DND-41 (cell line): ENCODE measurements around the gene COBL.

ENCODE experiments used
- ATAC-seq: fragments of 200-7000 bp; cut with Tn5 transposase; 3 replicates; pipeline ENCODE4 v1.9.1; 2021; ENCODE audit warnings: low read depth; ENCODE audit not compliant: insufficient read depth
- DNase-seq: peaks from one replicate; pipeline ENCODE4 v3.0.0-alpha.2; 2020
- H2AFZ ChIP-seq: 2 replicates; pipeline ENCODE4 v1.6.0; 2012; ENCODE audit warnings: low read depth, low read length
- H3K27ac ChIP-seq: 2 replicates; pipeline ENCODE4 v1.5.1; 2012; ENCODE audit warnings: low read length, inconsistent platforms
- H3K27me3 ChIP-seq: fragments of 200-600 bp; sonication (generic); 2 replicates; pipeline ENCODE4 v1.6.0; 2012; ENCODE audit warnings: low read length, mild to moderate bottlenecking, inconsistent platforms; ENCODE audit not compliant: insufficient read depth, poor library complexity
- H3K36me3 ChIP-seq: 2 replicates; pipeline ENCODE4 v1.5.1; 2012; ENCODE audit warnings: low read length, inconsistent platforms; ENCODE audit not compliant: insufficient read depth
- H3K4me1 ChIP-seq: 2 replicates; pipeline ENCODE4 v1.5.1; 2012; ENCODE audit warnings: mild to moderate bottlenecking, low read length; ENCODE audit not compliant: insufficient read depth
- H3K4me2 ChIP-seq: 2 replicates; pipeline ENCODE4 v1.6.0; 2012; ENCODE audit warnings: mild to moderate bottlenecking, moderate library complexity, low read length, inconsistent platforms; ENCODE audit not compliant: insufficient read depth
- H3K4me3 ChIP-seq, 2 experiments: fragments of 200-600 bp in 1 of 2; shearing (Covaris generic) in 1 of 2; 2 replicates each; pipeline ENCODE4 v1.5.1; 2012 to 2016; ENCODE audit warnings: inconsistent platforms in 2 of 2, low read length in 2 of 2, mild to moderate bottlenecking in 2 of 2, low read depth in 1 of 2, moderate library complexity in 1 of 2
- H3K79me2 ChIP-seq: 2 replicates; pipeline ENCODE4 v1.6.0; 2012; ENCODE audit warnings: low read length, inconsistent platforms; ENCODE audit not compliant: insufficient read depth
- H3K9ac ChIP-seq: 2 replicates; pipeline ENCODE4 v1.6.0; 2012; ENCODE audit warnings: low read depth, mild to moderate bottlenecking, inconsistent platforms, low read length, moderate library complexity
- H3K9me3 ChIP-seq: 2 replicates; pipeline ENCODE4 v1.5.1; 2012; ENCODE audit warnings: low read length, moderate library complexity, mild to moderate bottlenecking, inconsistent platforms; ENCODE audit not compliant: insufficient read depth, severe bottlenecking
- H4K20me1 ChIP-seq: 2 replicates; pipeline ENCODE4 v1.6.0; 2012; ENCODE audit warnings: low read length; ENCODE audit not compliant: insufficient read depth
- CTCF ChIP-seq: IDR thresholded peaks from 2 replicates; pipeline ENCODE4 v1.5.1; 2012; ENCODE audit warnings: borderline replicate concordance, low read length, moderate library complexity, mild to moderate bottlenecking; ENCODE audit not compliant: poor library complexity, severe bottlenecking; ENCODE audit errors: extremely low read depth
- EZH2 ChIP-seq: IDR thresholded peaks from 3 replicates; pipeline ENCODE4 v1.6.1; 2012; ENCODE audit warnings: borderline replicate concordance, low read depth, mild to moderate bottlenecking, moderate library complexity, low read length, inconsistent platforms; ENCODE audit not compliant: severe bottlenecking

Gene COBL

GRCh38 chr7:50980411-50980810, 336.2 kb downstream of the COBL start:
- no peaks in the 10 kb centered on the region for H3K4me1 ChIP-seq

GRCh38 chr7:50978633-50979215, 337.9 kb downstream of the COBL start:
- Histone ChIP-seq H3K27ac (no peak overlapping the region), H3K27me3 (no peaks in the 10 kb centered on the region), H3K4me2 (no peak overlapping the region), H3K79me2 (no peaks in the 10 kb centered on the region), H3K9me3 (no peaks in the 10 kb centered on the region), H3K36me3 (no peaks in the 10 kb centered on the region), H3K9ac (no peak overlapping the region), H3K4me3 (no peak overlapping the region), H2AFZ (no peak overlapping the region), H3K4me1 (no peaks in the 10 kb centered on the region), H4K20me1 (no peaks in the 10 kb centered on the region)
- ATAC-seq (no peak), DNase-seq (no peak)
- TF ChIP-seq CTCF: no peak
- no peak for TF ChIP-seq EZH2

More at GRCh38 chr7:50980411-50980810, 336.2 kb downstream of the COBL start:
- TF ChIP-seq EZH2 (no peak), CTCF (no peak)
- Histone ChIP-seq H3K27me3 (no peaks in the 10 kb centered on the region), H4K20me1 (no peaks in the 10 kb centered on the region), H3K9me3 (no peaks in the 10 kb centered on the region), H3K79me2 (no peaks in the 10 kb centered on the region), H3K9ac (no peak overlapping the region), H3K4me3 (no peak overlapping the region), H3K4me2 (no peak overlapping the region), H3K36me3 (no peaks in the 10 kb centered on the region), H2AFZ (no peak overlapping the region), H3K27ac (no peak overlapping the region)
- DNase-seq: no peak
- no peak for ATAC-seq

- Histone ChIP-seq H3K36me3 (no peaks in the 10 kb centered on the region), H4K20me1 (no peaks in the 10 kb centered on the region), H3K27ac (no peak overlapping the region), H3K9ac (no peak overlapping the region), H3K4me2 (no peak overlapping the region), H3K79me2 (no peaks in the 10 kb centered on the region), H2AFZ (no peak overlapping the region), H3K27me3 (no peaks in the 10 kb centered on the region), H3K9me3 (no peaks in the 10 kb centered on the region), H3K4me1 (no peaks in the 10 kb centered on the region), H3K4me3 (no peak overlapping the region)
- DNase-seq: no peak
- TF ChIP-seq CTCF (no peak), EZH2 (no peak)
- no peak for ATAC-seq
Measured at GRCh38 chr7:50977421-50977820, 339.2 kb downstream of the COBL start.

- Histone ChIP-seq H2AFZ (no peak overlapping the region), H4K20me1 (no peaks in the 10 kb centered on the region), H3K27ac (no peak overlapping the region), H3K36me3 (no peaks in the 10 kb centered on the region), H3K4me1 (no peaks in the 10 kb centered on the region), H3K4me3 (no peak overlapping the region), H3K27me3 (no peaks in the 10 kb centered on the region), H3K4me2 (no peak overlapping the region), H3K9ac (no peak overlapping the region), H3K79me2 (no peaks in the 10 kb centered on the region), H3K9me3 (no peaks in the 10 kb centered on the region)
- no peak for ATAC-seq
- DNase-seq: no peak
- no peak for TF ChIP-seq EZH2
- TF ChIP-seq CTCF: no peak
Measured at GRCh38 chr7:50976064-50976463, 340.5 kb downstream of the COBL start.
